K562 (cell line): ENCODE measurements around the gene PRKAR1A.

Experiments used
- BHLHE40 ChIP-seq: IDR thresholded peaks from 2 replicates; pipeline ENCODE4 v1.6.1; 2011; ENCODE audit warnings: low read length, improper control_type of control experiment
- CBFB ChIP-seq: sonication (generic); formaldehyde crosslinking; IDR thresholded peaks from 2 replicates; pipeline ENCODE4 v1.4.0; 2020; ENCODE audit warnings: mild to moderate bottlenecking, missing genetic modification reagents
- GATAD2B ChIP-seq: fragments of 450-650 bp; IDR thresholded peaks from 2 replicates; pipeline ENCODE4 v1.6.1; 2017; ENCODE audit warnings: mild to moderate bottlenecking, borderline replicate concordance
- MAFK ChIP-seq: IDR thresholded peaks from 2 replicates; pipeline ENCODE4 v1.6.1; 2011; ENCODE audit warnings: low read length, improper control_type of control experiment
- MTA1 ChIP-seq: fragments of 450-650 bp; IDR thresholded peaks from 2 replicates; pipeline ENCODE4 v1.6.1; 2017; ENCODE audit warnings: borderline replicate concordance
- POLR2A ChIP-seq: fragments of 450-650 bp; conservative IDR thresholded peaks from 2 replicates; pipeline ENCODE4 v1.6.1; 2016
- ZNF384 ChIP-seq: IDR thresholded peaks from 2 replicates; pipeline ENCODE4 v1.6.1; 2012; ENCODE audit warnings: low read depth, low read length, improper control_type of control experiment
- TF ChIP-seq, protein P1 (sequence below), 3 experiments: IDR thresholded peaks in 2 of 3; conservative IDR thresholded peaks in 1 of 3; 2 replicates each; pipeline ENCODE4 v1.5.1; 2011 to 2012; ENCODE audit warnings: low read length in 3 of 3, mild to moderate bottlenecking in 3 of 3, control low read depth in 2 of 3, improper control_type of control experiment in 1 of 3, inconsistent platforms in 1 of 3, low read depth in 1 of 3, mixed read lengths in 1 of 3, moderate library complexity in 1 of 3; ENCODE audit not compliant: insufficient read depth in 2 of 3

- TF ChIP-seq ZNF384 (no peak), MAFK (no peak), CBFB (CRISPR knock-in tag) (no peak), GATAD2B (no peak), MTA1 (no peak), BHLHE40 (no peak), POLR2A (no peak)
- TF ChIP-seq, protein P1, sequence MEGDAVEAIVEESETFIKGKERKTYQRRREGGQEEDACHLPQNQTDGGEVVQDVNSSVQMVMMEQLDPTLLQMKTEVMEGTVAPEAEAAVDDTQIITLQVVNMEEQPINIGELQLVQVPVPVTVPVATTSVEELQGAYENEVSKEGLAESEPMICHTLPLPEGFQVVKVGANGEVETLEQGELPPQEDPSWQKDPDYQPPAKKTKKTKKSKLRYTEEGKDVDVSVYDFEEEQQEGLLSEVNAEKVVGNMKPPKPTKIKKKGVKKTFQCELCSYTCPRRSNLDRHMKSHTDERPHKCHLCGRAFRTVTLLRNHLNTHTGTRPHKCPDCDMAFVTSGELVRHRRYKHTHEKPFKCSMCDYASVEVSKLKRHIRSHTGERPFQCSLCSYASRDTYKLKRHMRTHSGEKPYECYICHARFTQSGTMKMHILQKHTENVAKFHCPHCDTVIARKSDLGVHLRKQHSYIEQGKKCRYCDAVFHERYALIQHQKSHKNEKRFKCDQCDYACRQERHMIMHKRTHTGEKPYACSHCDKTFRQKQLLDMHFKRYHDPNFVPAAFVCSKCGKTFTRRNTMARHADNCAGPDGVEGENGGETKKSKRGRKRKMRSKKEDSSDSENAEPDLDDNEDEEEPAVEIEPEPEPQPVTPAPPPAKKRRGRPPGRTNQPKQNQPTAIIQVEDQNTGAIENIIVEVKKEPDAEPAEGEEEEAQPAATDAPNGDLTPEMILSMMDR (IDR thresholded peaks at IDR 0.05 in 2 of 3, conservative IDR thresholded peaks at IDR 0.05 in 1 of 3; ENCODE audit: insufficient read depth in 2 of 3, low read depth in 1 of 3, low read length in 3 of 3), result no peak
Measured at GRCh38 chr17:68587847-68588246, 75.6 kb downstream of the PRKAR1A start.
